ENCODE data around the gene SOCS6.

DNA sequence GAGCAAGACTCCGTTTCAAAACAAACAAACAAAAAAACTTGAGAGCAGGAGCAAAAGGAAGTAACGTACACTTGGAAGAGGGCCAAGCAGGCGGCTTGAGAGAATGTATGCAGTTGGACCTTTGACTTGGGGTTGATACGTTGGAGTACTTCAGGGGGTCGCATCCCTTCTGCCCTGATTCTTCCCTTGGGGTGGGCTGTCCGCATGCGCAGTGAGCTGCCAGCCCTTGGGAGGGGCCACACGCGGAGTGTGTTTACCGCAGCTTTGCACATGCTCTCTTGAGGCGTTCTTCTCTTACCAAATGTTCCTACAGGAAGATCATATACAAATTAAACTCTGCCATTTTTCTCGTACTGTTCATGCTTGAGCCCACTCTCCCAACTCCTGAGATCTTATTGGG lies 38.1 kb upstream of the SOCS6 start:
- no peak for TF ChIP-seq REST (IDR thresholded peaks at IDR 0.05)
- TF ChIP-seq, protein P1, sequence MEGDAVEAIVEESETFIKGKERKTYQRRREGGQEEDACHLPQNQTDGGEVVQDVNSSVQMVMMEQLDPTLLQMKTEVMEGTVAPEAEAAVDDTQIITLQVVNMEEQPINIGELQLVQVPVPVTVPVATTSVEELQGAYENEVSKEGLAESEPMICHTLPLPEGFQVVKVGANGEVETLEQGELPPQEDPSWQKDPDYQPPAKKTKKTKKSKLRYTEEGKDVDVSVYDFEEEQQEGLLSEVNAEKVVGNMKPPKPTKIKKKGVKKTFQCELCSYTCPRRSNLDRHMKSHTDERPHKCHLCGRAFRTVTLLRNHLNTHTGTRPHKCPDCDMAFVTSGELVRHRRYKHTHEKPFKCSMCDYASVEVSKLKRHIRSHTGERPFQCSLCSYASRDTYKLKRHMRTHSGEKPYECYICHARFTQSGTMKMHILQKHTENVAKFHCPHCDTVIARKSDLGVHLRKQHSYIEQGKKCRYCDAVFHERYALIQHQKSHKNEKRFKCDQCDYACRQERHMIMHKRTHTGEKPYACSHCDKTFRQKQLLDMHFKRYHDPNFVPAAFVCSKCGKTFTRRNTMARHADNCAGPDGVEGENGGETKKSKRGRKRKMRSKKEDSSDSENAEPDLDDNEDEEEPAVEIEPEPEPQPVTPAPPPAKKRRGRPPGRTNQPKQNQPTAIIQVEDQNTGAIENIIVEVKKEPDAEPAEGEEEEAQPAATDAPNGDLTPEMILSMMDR (IDR thresholded peaks at IDR 0.05; ENCODE audit: low read depth, low read length, missing input control), result no peak

All from liver (tissue), 2 donors.